Measurements from ENCODE around the gene HIP1.
A peak's percentile ranks its signal among the peaks of the same experiment; 100 is the strongest.
"Not testable (repeated sequence)": the region's sequence is repeated elsewhere in the genome, so short reads cannot be mapped to it uniquely, and the experiment has no call there.

The HIP1 gene

GRCh38 chr7:75639886-75640190 lies 98.9 kb downstream of the HIP1 start:
- DNase-seq (ENCODE audit: low spot score) = no peak

DNA sequence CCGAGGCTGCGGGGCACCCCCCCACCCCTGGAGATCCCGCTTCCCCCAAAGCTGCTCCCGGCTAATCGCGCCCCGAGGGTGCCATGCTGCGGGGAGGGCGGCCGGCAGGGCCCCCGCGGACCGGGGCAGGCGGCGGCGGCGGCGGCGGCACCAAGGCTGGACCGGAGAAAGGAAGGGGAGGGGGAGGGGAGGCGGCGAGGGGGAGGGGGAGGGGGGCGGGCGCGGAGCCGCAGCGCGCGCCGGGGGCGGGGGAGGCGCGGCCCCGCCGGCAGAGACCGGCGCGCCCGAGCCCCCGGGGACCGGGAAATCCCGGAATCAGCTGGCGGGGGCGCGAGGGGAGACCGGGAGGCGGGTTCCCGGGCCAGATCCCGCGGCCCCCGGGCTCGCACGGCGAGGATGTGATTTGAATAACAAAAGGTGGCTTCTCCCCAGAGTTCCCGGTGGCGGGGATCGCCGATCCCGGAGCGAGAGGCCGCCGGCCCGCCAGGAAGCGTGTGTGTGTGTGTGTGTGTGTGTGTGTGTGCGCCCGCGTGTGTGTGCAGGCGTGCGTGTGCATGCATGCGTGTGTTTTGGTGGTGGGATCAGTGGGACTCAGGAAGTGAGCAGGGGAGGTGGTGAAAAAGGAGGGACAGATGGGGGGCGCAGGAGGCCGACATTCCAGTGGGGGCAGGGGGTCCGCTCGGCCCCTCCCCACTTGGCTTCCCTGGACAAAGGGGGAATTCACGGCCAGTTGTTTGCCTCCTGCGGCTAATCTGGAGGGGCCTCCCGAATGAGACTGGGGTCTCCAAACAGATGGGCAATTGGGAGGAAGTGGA lies 99.5 kb downstream of the HIP1 start:
- peak; percentile 23 for DNase-seq (ENCODE audit: low spot score)

DNA sequence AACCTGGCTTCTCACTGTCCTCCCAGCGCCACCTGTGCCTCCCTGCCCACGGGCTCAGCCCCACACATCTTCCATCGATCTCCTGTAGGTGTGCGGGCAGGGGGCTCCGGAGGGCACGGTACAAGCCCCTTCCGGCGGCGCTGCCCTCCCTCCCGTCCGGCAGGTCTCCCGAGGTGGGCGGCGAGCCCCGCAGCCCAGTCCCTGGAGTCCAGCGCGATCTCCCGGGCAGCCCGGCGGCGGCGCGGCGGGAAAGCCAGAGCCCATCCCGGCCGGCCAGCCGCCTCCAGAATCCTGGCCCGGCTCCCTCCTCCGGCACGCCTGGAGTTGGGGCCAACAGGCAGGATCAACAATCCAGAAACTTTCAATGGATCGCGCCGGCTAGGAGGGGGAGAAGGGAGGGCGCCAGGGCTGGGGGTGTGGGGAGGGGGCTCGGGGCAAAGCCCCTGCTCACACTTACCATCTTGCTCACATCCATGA lies 100.1 kb downstream of the HIP1 start:
- no peak for DNase-seq (ENCODE audit: low spot score)

GRCh38 chr7:75637854-75638593 lies 100.7 kb downstream of the HIP1 start:
- DNase-seq (ENCODE audit: low spot score) = no peak

DNA sequence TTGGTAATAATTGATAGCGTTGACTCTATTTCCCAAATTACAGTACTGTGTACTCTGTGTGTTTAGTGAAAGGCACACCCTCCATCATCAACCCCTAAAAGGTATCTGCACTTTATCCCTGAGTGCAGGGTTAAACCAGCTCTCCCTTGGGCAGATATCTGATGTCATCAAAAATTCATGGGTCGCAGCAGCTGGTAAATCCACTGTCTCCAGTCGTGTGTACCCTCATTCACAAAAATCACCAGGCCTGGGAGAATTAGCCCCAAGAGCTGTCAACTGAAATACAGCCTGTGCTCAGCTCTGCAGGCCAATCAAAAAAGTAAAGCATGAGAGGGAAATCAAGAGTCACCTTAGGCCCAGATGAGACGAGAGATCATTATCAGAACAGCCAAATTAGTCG lies 103.7 kb downstream of the HIP1 start:
- DNase-seq (ENCODE audit: low spot score) = no peak

GRCh38 chr7:75632587-75632986 lies 106.2 kb downstream of the HIP1 start:
- not testable (repeated sequence) for DNase-seq (ENCODE audit: low spot score)

- no peak for DNase-seq (ENCODE audit: low spot score)
These were observed 107.0 kb downstream of the HIP1 start for GRCh38 chr7:75631711-75632110.

DNA sequence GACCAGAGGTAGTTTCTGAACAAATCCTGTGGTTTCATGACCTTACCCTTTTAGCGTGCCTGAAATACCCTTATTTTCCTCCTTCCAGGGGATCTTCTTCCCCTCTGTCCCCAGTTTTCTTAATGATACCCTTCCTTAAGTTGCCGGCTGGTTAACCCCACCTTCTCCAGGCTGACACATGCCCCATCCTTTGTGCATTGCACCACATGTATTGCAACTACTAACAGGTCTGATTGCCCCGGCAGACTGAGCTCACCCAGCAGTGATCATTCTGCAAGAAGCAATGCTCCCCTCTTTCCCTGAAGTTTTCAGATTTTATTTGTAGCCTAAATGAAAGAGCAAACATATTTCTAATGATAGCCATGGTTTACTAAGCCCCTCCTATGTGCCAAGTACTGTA lies 108.2 kb downstream of the HIP1 start:
- no peak for DNase-seq (ENCODE audit: low spot score)

GRCh38 chr7:75629044-75629443 lies 109.7 kb downstream of the HIP1 start:
- no peak for DNase-seq (ENCODE audit: low spot score)

- DNase-seq (ENCODE audit: low spot score) = no peak
These were observed 110.7 kb downstream of the HIP1 start for GRCh38 chr7:75628055-75628454.

GRCh38 chr7:75626954-75627353 lies 111.8 kb downstream of the HIP1 start:
- no peak for DNase-seq (ENCODE audit: low spot score)

DNA sequence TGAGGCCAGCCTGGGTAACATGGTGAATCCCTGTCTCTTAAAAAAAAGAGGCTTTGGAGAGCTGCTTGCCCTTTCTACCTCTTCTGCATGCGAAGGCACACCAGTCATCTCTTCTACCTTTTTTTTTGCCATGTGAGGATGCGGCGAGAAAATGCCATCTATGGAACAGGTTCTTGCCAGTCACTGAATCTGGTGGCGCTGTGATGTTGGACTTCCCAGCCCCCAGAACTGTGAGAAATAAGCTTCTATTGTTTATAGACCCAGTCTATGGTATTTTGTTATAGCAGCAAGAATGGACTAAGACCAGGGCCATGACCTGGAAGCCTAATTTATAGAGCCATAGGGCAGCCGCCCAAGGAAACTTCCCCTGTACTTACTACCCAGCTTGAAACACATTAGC lies 112.9 kb downstream of the HIP1 start:
- DNase-seq (ENCODE audit: low spot score) = no peak

DNA sequence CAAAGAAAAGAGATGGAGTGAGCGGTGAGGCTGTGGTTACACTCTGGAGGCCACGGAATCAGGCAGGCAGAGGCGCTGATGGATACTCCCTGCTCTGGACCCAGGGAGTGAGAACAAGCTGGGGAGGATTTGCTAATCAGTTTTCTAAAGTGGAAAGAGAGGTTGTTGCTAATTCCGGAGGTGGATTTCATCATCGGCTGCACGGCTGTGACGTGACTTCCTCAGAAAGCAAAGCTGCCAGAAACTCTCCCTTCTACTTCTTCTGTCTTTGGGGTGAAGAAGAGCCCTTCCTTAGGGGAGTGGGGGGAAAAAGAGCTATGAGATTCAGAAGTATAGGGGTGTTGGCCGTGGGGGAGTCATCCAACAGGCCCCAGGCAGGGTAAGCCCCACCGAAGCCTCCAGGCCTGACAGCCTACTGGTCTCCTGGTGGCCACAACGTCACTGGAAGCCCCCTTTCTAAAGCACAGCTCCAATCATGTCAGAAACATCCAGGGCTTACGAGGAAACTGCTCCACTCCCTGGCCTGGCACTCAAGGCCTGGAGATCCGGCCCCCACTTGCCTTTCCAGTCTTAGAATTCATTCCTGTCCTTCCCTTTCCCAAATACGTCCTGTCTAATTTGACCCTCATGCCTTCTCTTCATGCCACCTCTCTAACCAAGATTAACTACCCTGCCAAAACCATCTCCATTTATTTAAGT lies 114.5 kb downstream of the HIP1 start:
- no peak for DNase-seq (ENCODE audit: low spot score)

- DNase-seq (ENCODE audit: low spot score) = no peak
These were observed 115.2 kb downstream of the HIP1 start for GRCh38 chr7:75623390-75624133.

GRCh38 chr7:75621124-75621523 lies 117.6 kb downstream of the HIP1 start:
- no peak for DNase-seq (ENCODE audit: low spot score)

- no peak for DNase-seq (ENCODE audit: low spot score)
These were observed 119.1 kb downstream of the HIP1 start for GRCh38 chr7:75619636-75620035.

GRCh38 chr7:75617634-75618234 lies 121.0 kb downstream of the HIP1 start:
- peak; percentile 59 for DNase-seq (ENCODE audit: low spot score)

DNA sequence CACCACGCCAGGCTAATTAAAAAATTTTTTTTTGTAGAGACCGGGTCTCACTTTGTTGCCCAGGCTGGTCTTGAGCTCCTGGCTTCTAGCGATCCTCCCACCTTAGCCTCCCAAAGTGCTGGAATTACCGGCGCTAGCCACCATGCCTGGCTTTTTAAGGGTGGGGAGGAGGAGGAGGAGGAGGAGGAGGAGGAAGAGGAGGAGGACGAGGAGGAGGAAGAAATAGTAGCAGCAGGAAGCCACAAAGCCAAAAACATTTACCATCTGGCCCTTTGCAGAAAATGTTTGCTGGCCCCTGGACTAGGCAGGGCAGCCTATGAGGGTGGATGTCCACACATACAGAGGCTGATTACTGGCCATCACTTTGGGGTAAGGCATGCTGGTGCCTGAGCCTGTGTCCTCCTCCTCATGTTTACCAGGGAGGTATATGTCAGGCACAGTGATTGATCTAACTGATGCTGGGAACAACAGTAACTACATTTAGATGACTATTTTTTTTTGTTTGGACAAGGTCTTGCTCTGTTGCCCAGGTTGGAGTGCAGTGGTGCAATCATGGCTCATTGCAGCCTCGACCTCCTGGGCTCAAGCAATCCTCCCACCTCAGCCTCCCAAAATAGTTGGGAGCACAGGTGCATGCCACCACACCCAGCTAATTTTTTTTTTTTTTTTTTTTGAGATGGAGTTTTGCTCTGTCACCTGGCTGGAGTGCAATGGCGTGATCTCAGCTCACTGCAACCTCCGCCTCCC lies 122.1 kb downstream of the HIP1 start:
- DNase-seq (ENCODE audit: low spot score) = no peak

GRCh38 chr7:75614401-75614800 lies 124.3 kb downstream of the HIP1 start:
- DNase-seq (ENCODE audit: low spot score) = no peak

DNA sequence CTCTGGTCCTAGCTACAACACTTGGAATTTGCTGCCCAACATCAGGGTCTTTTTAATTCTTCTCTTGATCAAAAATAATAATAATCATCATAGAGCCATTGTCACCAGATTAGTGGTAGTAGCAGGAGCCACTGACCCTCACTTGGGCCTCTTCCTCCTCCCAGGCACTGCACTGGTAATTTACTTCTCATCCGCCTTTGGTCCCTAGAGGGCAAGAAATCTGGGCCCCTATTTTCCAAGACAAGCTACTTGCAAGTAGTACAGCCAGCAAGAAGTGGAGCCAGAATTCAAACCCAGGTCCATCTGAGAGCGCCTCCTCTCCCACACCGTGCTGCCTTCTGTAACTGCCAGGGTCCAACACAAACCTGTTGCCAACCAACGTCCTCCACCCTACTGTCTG lies 125.4 kb downstream of the HIP1 start:
- no peak for DNase-seq (ENCODE audit: low spot score)

DNA sequence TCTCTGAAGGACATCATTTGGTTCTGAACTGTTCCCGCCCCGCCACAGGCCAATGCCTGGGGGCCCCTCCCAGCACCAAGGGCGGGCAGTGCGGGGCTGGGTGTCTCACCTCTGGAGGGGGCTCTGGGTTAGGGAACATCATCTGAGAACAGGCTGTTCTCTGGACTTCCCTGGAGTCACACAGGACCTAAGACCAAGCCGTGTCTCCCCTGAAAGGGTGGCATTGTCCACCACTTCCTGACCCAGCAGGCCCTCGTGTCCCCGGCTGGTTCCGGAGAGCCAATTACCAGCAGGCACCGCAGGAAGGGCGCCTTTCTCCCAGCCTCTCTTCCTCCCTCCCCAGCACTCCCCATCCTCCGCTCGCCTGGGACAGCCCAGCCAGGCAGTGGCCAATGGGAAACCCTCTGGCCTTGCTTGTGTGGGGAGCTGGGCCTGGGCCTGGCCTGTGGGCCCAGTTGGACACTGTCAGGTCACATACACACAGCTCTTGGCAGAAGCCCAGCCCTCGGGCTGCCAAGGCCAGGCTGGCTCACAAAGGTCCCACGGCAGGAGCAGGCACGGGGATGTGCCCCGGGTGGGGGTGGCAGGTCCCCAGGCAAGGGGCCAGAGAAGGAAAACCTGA lies 127.1 kb downstream of the HIP1 start:
- no peak for DNase-seq (ENCODE audit: low spot score)

All from CD4-positive, alpha-beta T cell treated with Interleukin-15 for 4 hours (primary cell).